PC-3 (cell line): ENCODE results near the gene MYLK3.

ENCODE experiments used
- CTCF ChIP-seq: fragments of 300-600 bp; sonication (generic); conservative IDR thresholded peaks from 2 replicates; pipeline ENCODE4 v1.5.1; 2017; ENCODE audit warnings: antibody characterized with exemption, low read depth, mild to moderate bottlenecking, low read length
- EZH2phosphoT487 ChIP-seq: fragments of 300-600 bp; sonication (generic); IDR thresholded peaks from 2 replicates; pipeline ENCODE4 v1.6.1; 2018; ENCODE audit warnings: mild to moderate bottlenecking, antibody characterized with exemption, low read length, borderline replicate concordance

GRCh38 chr16:46690281-46691178 is 57.6 kb downstream of the MYLK3 start:
- TF ChIP-seq CTCF: no peak
- TF ChIP-seq EZH2phosphoT487: no peak
